HepG2 (cell line): ENCODE data around the gene TMEM80. TPM values are rescaled to one million over a fixed set of nuclear protein-coding genes. Genes with fewer than 3 reads are reported as not detected.

Experiments
- AGO2 ChIP-seq: fragments of 200-400 bp; formaldehyde crosslinking; optimal IDR thresholded peaks from 2 replicates; pipeline ENCODE3; 2017; ENCODE audit warnings: mild to moderate bottlenecking, low read depth, low read length, moderate library complexity
- CBX1 ChIP-seq: IDR thresholded peaks from one replicate; pipeline ENCODE4 v1.6.1; 2016; ENCODE audit warnings: antibody characterized with exemption, low read depth
- CSRNP2 ChIP-seq: sonication (generic); formaldehyde crosslinking; conservative IDR thresholded peaks from 2 replicates; pipeline ENCODE4 v1.8.0; 2022; ENCODE audit warnings: low read depth, missing genetic modification reagents
- HES4 ChIP-seq: sonication (generic); formaldehyde crosslinking; IDR thresholded peaks from 2 replicates; pipeline ENCODE4 v1.9.0; 2021; ENCODE audit warnings: mild to moderate bottlenecking, missing genetic modification reagents, borderline replicate concordance
- HNRNPK ChIP-seq: fragments of 200-400 bp; formaldehyde crosslinking; IDR thresholded peaks from 2 replicates; pipeline ENCODE4 v1.6.1; 2018; ENCODE audit warnings: low read length, low read depth, moderate library complexity, mild to moderate bottlenecking; ENCODE audit not compliant: poor library complexity, severe bottlenecking
- JUNB ChIP-seq: sonication (generic); formaldehyde crosslinking; IDR thresholded peaks from 2 replicates; pipeline ENCODE4 v1.8.0; 2022; ENCODE audit warnings: missing genetic modification reagents, mild to moderate bottlenecking, borderline replicate concordance
- PHF5A ChIP-seq: IDR thresholded peaks from one replicate; pipeline ENCODE4 v1.6.1; 2018; ENCODE audit warnings: low read depth, missing genetic modification reagents; ENCODE audit not compliant: unreplicated experiment
- PTBP1 ChIP-seq: fragments of 200-400 bp; formaldehyde crosslinking; IDR thresholded peaks from 2 replicates; pipeline ENCODE4 v1.6.1; 2018; ENCODE audit warnings: low read length, low read depth; ENCODE audit not compliant: poor library complexity, severe bottlenecking
- RFX3 ChIP-seq: IDR thresholded peaks from 2 replicates; pipeline ENCODE4 v1.6.1; 2016; ENCODE audit warnings: missing biosample characterization, missing genetic modification reagents
- SIX1 ChIP-seq: sonication (generic); formaldehyde crosslinking; IDR thresholded peaks from 2 replicates; pipeline ENCODE4 v1.4.0; 2020; ENCODE audit warnings: missing genetic modification reagents, borderline replicate concordance
- TERF1 ChIP-seq: sonication (generic); formaldehyde crosslinking; IDR thresholded peaks from 2 replicates; pipeline ENCODE4 v1.8.0; 2022; ENCODE audit warnings: mild to moderate bottlenecking, missing genetic modification reagents, moderate library complexity
- ZBTB7B ChIP-seq: sonication (generic); formaldehyde crosslinking; IDR thresholded peaks from 2 replicates; pipeline ENCODE4 v1.4.0; 2020; ENCODE audit warnings: missing genetic modification reagents
- ZFAT ChIP-seq: sonication (generic); formaldehyde crosslinking; conservative IDR thresholded peaks from 2 replicates; pipeline ENCODE4 v1.8.1; 2023; ENCODE audit warnings: missing genetic modification reagents, inconsistent platforms
- ZFP82 ChIP-seq: sonication (generic); formaldehyde crosslinking; IDR thresholded peaks from 2 replicates; pipeline ENCODE4 v1.5.1; 2020; ENCODE audit warnings: mild to moderate bottlenecking, missing genetic modification reagents, borderline replicate concordance
- ZFP90 ChIP-seq: sonication (generic); formaldehyde crosslinking; IDR thresholded peaks from 2 replicates; pipeline ENCODE4 v1.8.0; 2022; ENCODE audit warnings: missing genetic modification reagents, mild to moderate bottlenecking, inconsistent platforms, borderline replicate concordance
- ZMYM2 ChIP-seq: sonication (generic); formaldehyde crosslinking; IDR thresholded peaks from 2 replicates; pipeline ENCODE4 v1.8.0; 2022; ENCODE audit warnings: mild to moderate bottlenecking, missing genetic modification reagents
- ZNF180 ChIP-seq: sonication (generic); formaldehyde crosslinking; IDR thresholded peaks from 2 replicates; pipeline ENCODE4 v1.4.0; 2020; ENCODE audit warnings: low read depth, missing genetic modification reagents, borderline replicate concordance
- ZNF20 ChIP-seq: sonication (generic); formaldehyde crosslinking; IDR thresholded peaks from 2 replicates; pipeline ENCODE4 v1.4.0; 2020; ENCODE audit warnings: mild to moderate bottlenecking, moderate library complexity, missing genetic modification reagents
- ZNF234 ChIP-seq: sonication (generic); formaldehyde crosslinking; conservative IDR thresholded peaks from 2 replicates; pipeline ENCODE4 v1.5.1; 2020; ENCODE audit warnings: mild to moderate bottlenecking, missing genetic modification reagents
- ZNF383 ChIP-seq: sonication (generic); formaldehyde crosslinking; IDR thresholded peaks from 2 replicates; pipeline ENCODE4 v1.4.0; 2020; ENCODE audit warnings: missing genetic modification reagents, mild to moderate bottlenecking, borderline replicate concordance
- ZNF431 ChIP-seq: sonication (generic); formaldehyde crosslinking; IDR thresholded peaks from 2 replicates; pipeline ENCODE4 v1.9.0; 2022; ENCODE audit warnings: missing genetic modification reagents, low read depth, mild to moderate bottlenecking, borderline replicate concordance
- ZNF501 ChIP-seq: sonication (generic); formaldehyde crosslinking; IDR thresholded peaks from 2 replicates; pipeline ENCODE4 v1.5.1; 2020; ENCODE audit warnings: mild to moderate bottlenecking, moderate library complexity, missing genetic modification reagents
- ZNF550 ChIP-seq: sonication (generic); formaldehyde crosslinking; IDR thresholded peaks from 2 replicates; pipeline ENCODE4 v1.4.0; 2020; ENCODE audit warnings: mild to moderate bottlenecking, missing genetic modification reagents, borderline replicate concordance
- ZNF670 ChIP-seq: sonication (generic); formaldehyde crosslinking; IDR thresholded peaks from 2 replicates; pipeline ENCODE4 v1.8.0; 2022; ENCODE audit warnings: mild to moderate bottlenecking, missing genetic modification reagents, borderline replicate concordance
- ZNF768 ChIP-seq: sonication (generic); formaldehyde crosslinking; IDR thresholded peaks from 2 replicates; pipeline ENCODE4 v1.4.0; 2020; ENCODE audit warnings: missing genetic modification reagents
- ZNF775 ChIP-seq: sonication (generic); formaldehyde crosslinking; IDR thresholded peaks from 2 replicates; pipeline ENCODE4 v1.4.0; 2020; ENCODE audit warnings: missing genetic modification reagents, mild to moderate bottlenecking, moderate library complexity, borderline replicate concordance
- ZNF879 ChIP-seq: sonication (generic); formaldehyde crosslinking; IDR thresholded peaks from 2 replicates; pipeline ENCODE4 v1.8.1; 2023; ENCODE audit warnings: missing genetic modification reagents
- ZSCAN30 ChIP-seq: sonication (generic); formaldehyde crosslinking; IDR thresholded peaks from 2 replicates; pipeline ENCODE4 v1.5.0; 2020; ENCODE audit warnings: mild to moderate bottlenecking, missing genetic modification reagents
- polyA plus RNA-seq, 8 experiments: library from polyadenylated mRNA; depleted of rRNA in 3 of 8; stranded (reverse) in 7 of 8; unstranded in 1 of 8; fragments of >200 nt; fragmentation: Illumina TruSeq in 4 of 8; extraction: Trizol in 4 of 8; gene quantifications; 2 replicates each; pipeline versions ENCODE4 v1.2.1 to v1.2.3, GENCODE V29; 2011 to 2016; ENCODE audit warnings: low read depth in 4 of 8, missing spikeins in 1 of 8, mixed read lengths in 1 of 8; ENCODE audit not compliant: insufficient read depth in 1 of 8
- total RNA-seq, 5 experiments: library from RNA; depleted of rRNA; stranded (reverse); fragments of >200 nt; fragmentation: Illumina TruSeq; extraction: Trizol; gene quantifications; 2 replicates each; pipeline ENCODE4 v1.2.3, GENCODE V29; 2016; ENCODE audit warnings: low read depth in 1 of 5

TMEM80 gene
- total and polyA plus RNA-seq, 2 of the 13 experiments (the other 11 are each of a cell fraction or from before 2014, with no cell fraction given): 5.6 to 17.1 TPM

- TF ChIP-seq ZNF550 (CRISPR knock-in tag): no peak
- TF ChIP-seq ZNF431 (CRISPR knock-in tag): no peak
- TF ChIP-seq ZNF879 (CRISPR knock-in tag): no peak
- no peak for TF ChIP-seq ZNF775 (CRISPR knock-in tag)
- no peak for TF ChIP-seq RFX3 (CRISPR knock-in tag)
- no peak; the same call in 1 of the 2 replicates for TF ChIP-seq ZMYM2 (CRISPR knock-in tag)
- TF ChIP-seq ZBTB7B (CRISPR knock-in tag): no peak
- no peak for TF ChIP-seq ZNF383
- peak; percentile 63 for TF ChIP-seq HNRNPK
- no peak for TF ChIP-seq HES4 (CRISPR knock-in tag)
- no peak for TF ChIP-seq PHF5A
- TF ChIP-seq ZFP90 (CRISPR knock-in tag): no peak
- TF ChIP-seq JUNB (CRISPR knock-in tag): no peak
- TF ChIP-seq ZNF180 (CRISPR knock-in tag): no peak
- TF ChIP-seq ZNF234 (CRISPR knock-in tag): no peak
- TF ChIP-seq CSRNP2 (CRISPR knock-in tag): no peak
- TF ChIP-seq AGO2: peak; percentile 15
- no peak for TF ChIP-seq ZFP82 (CRISPR knock-in tag)
- peak; percentile 36 for TF ChIP-seq CBX1
- no peak for TF ChIP-seq PTBP1
- TF ChIP-seq ZNF670 (CRISPR knock-in tag): no peak
- TF ChIP-seq ZNF768: peak; percentile 4; the same call in 1 of the 2 replicates
- no peak for TF ChIP-seq ZFAT
- no peak for TF ChIP-seq ZNF501 (CRISPR knock-in tag)
- TF ChIP-seq TERF1 (CRISPR knock-in tag): no peak; the same call in 1 of the 2 replicates
- TF ChIP-seq ZNF20 (CRISPR knock-in tag): no peak
- TF ChIP-seq ZSCAN30 (CRISPR knock-in tag): no peak
- no peak for TF ChIP-seq SIX1 (CRISPR knock-in tag)
Observed at GRCh38 chr11:705646-706438, 10.2 kb downstream of the TMEM80 start, which contains the start of gene EPS8L2 (continued).
